ENCODE data around the gene GRIA1.

The GRIA1 gene

DNA sequence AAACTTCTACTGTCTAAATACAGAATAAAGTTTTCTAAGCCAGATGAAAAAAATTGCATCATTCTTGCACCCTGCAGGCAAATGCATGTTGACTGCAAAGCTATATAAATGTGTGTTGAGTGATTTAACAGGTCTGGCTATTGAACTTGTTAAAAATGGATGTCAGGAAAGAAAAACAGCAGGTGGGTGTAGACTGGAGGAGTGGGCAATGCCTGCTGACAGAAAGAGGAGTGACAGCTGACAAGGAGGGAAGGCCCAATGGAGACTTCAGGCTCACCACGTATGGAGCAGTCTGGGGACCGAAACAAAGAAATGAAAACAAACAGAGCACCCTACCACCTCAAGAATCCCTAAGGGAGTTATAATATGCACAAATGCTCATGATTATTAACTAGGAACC lies 127.8 kb downstream of the GRIA1 start:
- no peak for DNase-seq

DNA sequence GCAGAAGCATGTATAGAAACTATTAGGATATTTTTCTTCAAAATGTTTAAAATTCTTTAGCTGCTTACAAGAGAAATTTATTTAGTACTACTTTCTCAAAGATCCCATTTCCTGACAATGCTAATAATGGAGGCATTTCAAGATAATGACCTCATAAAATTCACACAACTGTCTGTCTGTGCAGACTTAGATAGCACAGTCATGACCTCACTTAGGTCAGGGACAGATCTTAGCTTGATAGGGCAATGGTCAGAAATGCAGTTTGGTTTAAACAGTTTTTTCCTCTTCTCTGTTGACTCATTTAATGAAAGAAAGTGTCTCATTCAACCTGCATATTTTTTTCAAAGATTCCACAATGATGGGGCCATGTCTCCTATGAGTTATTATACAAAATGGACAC lies 128.4 kb downstream of the GRIA1 start:
- no peak for DNase-seq

DNA sequence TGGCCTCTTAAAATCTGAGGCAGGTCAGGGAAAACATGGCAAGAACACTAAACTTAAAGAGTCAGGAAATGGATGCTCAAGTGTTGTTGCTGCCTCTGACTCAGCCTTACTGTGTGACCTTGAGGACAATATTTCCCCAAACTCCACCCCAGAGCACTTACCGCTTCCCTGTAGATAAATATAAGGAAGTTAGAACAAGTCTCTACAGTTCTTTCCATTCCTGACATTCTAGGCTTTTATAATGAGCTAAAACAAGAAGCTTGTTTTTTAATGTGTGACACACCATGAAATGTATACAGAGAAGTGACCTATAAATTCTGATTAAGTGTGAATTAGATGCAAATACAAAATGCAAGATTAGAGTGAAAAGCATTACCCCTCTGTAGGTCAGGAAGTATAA lies 129.3 kb downstream of the GRIA1 start:
- no peak for DNase-seq

DNA sequence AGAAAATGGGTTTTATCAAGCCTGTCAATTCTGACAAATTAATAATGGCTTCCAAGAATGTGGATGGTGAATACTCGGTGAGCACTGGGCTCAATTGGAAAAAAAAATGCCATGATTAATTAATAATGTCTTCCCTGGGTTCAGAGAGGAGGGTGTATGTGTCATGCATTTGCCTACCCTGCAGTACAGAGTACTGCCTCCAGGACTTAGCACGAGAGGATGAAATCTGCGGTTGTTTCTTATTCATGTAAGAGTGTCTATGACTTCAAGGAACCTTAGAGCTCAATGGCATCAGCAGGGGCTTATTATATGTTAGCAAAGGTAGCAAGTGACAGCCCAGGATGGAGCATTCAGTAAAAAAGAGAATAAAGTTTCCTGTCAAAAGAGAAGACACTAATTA lies 132.7 kb downstream of the GRIA1 start:
- DNase-seq = no peak

DNA sequence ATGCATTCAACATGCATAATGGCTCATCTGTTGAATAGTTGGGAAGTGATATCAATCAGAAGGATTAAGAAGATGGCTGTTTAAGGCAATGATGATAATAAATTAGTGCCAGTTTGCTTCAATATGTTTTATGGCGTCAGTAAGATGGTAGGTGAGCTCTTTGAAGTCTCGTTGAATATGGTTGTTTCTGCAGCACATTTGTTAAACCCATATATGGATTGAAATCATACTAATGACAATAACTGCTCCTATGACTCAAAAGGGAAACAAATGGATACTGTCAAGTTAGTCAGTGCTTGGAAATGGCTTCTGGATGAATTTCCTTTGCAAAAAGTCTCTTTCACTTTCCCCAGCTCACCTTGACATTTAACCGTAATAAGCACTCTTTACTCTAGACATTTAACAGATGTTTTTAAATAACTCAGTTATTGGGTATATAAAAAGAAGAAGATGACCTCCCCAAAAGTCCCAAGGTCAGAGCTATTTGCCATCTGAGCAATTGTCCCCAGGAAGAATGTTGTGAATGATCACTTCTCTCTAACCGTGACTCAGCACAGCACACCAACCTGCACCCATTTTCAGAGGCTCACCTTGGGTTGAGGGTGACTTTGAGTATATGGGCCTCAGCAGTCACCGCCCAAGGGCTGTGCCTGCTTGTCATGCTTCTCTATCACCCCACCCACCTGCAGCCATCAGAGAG lies 133.4 kb downstream of the GRIA1 start:
- no peak for DNase-seq

DNA sequence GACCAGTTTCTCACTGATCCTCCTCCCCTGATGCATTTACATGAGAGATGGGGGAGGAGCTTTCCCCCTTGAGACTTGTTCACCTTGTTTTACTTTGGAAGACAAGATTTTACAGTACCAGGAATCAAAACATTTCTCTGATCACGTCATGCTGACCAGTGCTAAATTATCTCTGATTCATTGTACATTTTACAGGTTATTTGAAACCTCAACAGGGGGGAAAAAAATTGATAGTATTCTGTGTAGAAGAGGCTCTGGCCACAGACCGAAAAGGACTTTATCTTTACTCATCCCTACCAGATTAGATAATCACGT lies 133.9 kb downstream of the GRIA1 start:
- DNase-seq = no peak

DNA sequence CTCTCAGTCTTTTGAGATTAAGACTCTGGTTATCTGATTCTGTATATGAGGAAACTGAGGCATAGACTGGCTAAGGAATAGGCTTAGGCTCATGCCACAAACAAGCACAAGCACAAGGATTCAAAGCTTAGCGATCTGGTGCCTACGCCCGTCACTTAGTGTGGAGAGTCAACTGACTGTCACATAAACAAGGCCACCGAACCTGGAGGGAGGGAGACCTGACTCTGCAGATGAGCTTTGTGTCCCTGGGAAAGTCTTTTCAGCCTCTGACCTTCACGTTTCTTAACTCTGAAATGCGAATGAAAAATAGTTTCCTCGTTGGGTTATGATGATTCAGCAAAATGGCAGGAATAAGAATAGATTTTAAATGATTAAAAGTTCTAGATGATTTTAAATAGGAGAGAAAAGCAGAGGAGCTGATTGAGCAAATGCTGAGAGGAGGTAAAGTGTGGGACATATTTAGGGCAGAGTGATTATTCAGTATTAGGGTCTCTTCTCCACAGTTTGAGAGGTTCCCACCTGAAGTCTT lies 135.4 kb downstream of the GRIA1 start:
- DNase-seq = no peak

DNA sequence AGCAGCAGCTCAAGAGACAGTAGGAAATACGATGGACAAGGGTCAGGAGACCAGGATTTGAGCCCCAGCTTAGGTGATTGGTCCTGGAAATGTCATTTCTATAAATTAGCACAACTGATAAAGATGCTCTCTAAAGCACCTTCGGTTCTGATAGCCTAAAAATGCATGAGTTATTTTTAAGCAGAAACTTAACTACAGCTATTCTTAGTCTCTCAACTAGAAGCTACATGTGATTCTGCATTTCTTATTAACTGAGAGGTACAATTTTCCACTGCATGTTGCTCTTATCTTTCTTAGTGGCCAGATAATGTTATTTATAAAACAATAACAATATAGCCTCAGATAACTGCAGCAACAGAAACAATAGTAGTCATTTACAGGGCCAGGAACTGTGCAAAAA lies 136.4 kb downstream of the GRIA1 start:
- no peak for DNase-seq

DNA sequence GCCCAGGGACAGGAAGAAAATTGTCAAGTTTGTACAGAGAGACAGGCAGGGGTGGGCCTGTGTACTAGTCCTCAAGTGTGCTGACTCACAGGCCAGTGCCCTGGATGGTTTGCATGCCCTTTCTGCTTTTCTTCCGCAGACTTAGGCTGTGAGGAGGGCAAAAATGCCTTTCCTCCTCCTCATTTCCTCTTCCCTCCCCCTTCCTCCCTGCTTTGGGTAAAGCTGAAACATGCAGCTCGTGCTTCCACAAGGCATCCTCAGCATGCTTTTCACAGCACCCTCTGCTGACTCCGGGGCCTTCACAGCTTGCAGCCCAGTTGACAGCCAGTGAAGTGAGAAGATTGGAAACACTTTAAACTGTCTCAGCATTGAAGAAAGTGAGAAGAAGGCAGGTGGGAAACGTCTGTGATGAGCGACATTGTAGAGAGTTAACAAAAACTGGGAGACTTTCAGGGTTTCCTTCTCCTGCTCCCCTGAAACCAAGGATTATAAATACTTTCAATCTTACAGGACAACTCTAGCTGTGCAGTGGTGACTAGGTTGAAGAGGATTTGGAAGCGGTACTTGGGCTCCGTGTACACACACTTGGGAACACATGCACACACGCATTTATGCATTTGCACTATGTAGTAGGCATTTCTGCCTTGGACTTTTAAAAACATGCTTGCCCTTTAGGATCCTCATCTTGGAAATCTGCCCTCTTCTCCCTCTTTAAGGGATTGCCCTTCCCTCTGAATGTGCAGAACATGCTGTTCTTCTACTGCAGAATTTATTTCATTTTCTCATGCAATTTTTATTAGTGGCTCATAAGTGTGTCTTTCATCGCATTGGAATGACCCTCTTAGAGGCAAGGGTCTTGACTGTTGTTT lies 138.8 kb downstream of the GRIA1 start:
- no peak for DNase-seq

DNA sequence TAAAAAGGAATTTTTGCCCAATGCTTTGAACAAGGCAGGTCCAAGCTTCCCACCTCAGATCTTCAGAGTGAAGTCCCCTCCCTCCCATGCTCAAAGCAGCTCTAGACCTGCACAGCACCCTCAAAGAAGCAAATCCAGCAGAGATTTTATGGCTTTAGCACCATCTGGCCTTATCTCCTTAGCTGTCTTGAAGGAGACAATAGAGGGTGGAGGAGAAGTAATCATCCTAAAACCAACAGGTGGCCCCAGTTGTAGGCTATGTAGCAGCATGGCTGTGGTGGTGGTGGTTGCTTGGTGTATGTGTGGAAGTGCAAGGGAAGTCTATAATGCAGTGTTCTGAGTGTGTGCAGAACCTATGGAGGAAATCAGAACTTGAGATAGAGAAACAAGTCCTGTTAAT lies 140.1 kb downstream of the GRIA1 start:
- no peak for DNase-seq

DNA sequence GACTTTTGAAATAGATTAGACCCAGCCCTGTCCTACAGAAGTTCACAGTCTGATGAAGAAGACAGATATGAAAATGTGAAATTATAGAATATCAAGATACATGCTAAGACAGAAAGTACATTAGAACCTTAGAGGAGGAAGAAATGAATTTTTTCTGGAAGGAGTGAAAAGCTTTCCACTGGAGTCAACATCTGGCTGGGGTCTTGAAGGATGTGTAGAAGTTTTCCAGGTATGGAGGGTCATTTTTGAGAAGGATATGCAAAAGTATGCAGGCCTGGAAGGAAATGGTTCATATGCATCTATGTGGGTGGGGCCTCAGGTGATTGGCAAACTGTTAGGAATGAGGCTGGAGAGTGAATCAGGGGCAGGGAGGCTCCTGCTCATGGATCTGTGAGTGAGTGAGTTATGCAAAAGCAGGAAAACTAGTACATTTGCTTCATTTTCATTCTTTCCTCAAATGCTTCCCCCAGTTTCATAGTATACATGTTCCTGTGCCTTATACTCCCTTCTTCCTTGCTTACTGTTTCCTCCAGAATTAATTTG lies 142.3 kb downstream of the GRIA1 start:
- DNase-seq = no peak

DNA sequence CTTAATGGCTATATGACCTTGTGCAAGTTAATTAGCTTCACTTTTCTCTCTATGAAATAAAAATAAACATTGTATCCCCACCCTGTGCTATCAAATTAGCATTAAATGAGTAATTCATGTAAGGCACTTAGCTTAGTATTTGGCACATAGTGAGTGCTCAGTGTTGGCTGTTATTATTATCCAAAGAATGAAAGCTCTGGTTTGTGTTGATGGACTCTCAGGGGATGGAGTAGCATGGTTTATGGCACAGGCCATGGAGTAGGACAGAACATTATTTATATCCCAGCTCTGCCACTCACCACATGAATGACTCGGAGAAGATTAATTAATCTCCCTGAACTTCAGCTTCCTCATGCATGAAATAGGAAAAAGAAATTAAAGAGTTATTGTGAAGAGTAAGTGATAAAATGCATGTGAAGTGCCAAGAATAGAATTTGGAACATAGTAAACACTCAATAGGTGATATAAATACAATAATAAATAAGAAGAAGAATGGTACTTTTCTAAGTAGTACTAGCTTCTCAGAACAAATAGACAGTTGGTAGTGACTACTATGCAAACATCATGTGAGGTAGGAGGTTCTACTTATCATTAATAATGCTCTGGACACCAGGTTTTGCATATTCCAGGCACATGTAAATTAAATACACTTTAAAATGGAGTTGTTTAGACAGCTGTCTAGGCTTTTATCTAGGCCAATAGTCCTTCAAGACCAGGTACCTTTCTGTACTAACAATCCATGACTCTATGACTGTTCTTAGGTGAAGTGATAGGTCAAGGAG lies 146.4 kb downstream of the GRIA1 start:
- no peak for DNase-seq

DNA sequence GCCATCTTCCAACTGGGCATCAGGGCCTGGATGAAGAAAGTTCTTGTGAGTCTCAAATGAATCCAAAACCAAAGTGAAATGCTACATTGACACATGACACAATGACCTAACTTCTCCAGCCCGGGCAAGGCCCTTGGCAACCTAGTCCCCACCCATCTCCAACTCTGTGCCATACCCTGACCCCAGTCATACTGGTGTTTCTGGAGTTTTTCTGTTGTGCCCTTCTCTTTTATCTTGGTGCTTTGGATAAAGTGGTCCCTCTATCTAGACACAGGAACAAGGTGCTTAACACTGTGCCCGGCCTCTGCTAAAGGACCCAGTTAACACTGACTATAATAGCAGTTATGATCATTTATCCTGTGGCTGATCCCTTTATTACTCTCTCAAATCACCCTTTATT lies 149.8 kb downstream of the GRIA1 start:
- DNase-seq = no peak

DNA sequence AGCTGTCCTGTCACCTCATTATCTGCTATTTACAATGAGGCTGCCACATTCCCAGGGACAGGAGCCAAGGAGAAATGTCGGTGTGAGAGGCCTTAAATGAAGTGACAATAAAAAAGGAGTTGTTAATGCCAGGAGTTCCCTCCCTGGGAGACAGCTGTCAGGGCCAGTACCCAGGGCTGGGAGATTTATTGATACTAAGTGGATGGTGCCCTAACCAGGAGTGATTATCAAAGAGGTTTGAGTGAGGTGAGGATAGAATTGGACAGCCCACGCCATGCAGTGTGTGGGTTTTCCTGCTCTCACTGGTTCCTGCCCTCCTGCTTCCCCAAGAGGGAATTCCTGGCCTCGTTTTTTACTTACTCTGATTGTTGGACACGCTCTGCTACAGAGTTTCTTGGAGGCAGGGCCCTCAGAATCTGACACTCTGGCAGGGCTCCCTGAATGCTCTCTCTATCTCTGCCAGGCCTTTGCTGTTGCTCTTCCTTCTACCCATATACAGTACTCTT lies 150.8 kb downstream of the GRIA1 start:
- DNase-seq = peak; percentile 33

DNA sequence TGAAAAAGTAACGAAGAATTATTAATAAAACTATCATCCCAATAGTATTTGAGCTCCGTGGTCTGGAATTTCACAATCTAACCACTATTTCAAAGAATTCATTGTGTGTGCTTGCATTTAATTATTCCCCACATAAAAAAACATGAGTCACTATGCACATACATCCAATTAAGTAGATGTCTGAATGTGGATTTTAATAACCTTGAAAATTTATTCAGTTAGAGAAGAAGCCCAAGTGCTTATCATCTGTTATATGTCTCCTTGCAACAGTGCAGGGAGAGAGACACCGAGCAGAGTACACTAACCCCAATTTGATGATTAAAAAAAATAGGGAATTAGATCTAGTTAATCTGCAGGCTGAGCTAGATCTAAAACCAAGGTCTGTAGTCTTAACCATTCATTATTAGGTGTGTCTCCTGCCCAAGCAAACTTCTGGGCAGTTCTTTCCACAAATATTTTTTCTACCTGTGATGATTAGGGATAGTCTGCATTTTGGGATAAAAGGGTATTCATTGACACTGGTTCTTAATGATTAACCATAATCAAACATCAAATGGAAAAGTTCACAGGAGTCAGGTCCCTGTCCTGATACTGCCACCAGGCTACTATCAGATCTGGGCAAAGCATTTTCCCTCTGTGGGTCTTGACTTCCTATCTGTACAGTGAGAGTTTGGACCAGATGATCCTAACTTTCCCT lies 164.2 kb downstream of the GRIA1 start:
- no peak for DNase-seq

DNA sequence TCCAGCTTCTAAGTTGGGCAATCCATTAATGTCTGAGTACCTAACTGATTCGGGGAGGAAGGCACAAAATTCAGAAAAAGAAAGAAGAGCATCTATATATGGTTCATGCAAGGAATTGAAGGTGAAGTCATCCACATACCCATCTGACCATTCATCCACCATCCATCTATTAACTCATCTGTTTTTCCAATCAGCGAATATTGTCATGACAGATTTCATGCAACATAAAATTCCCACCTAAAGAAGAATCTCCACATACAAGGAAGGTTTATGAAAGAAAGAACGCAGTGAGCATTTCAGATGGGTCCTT lies 164.7 kb downstream of the GRIA1 start:
- no peak for DNase-seq

DNA sequence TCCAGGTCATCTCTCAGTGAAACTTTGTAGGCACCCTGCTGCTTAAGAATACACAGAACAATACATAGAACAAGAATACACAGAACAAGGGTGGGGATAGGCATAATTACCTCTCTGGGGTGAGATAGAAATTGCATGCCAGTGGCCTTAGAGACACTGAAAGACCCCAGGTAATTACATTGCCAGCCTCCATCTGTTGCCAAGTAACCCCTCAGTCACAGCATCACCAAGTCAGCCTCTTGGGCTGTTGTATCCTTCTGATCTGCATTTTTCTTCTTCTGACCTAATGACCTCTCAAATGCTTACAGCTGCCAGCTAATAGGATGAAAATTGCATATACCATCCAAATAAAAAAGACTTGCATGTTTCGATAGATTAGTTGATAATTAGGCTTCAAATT lies 167.7 kb downstream of the GRIA1 start:
- DNase-seq = no peak

DNA sequence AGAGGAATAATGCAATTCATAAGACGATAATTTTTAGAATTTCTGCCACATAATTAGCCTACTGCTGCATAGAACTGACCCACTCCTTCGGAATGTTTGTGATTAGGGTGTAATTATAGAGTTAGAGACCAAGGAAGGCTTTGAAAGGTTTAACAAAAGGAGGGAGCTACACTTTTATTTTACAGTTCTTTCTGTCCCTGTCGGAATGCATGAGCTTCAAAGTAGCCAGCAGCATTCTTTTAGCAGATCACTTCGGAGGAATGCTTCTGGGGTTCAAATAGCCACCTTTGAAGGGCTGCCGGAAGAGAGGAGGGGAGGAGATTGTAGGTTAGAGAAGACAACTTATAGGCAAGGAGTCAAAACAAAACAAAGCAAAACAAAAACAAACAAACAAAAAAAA lies 168.1 kb downstream of the GRIA1 start:
- DNase-seq = no peak

DNA sequence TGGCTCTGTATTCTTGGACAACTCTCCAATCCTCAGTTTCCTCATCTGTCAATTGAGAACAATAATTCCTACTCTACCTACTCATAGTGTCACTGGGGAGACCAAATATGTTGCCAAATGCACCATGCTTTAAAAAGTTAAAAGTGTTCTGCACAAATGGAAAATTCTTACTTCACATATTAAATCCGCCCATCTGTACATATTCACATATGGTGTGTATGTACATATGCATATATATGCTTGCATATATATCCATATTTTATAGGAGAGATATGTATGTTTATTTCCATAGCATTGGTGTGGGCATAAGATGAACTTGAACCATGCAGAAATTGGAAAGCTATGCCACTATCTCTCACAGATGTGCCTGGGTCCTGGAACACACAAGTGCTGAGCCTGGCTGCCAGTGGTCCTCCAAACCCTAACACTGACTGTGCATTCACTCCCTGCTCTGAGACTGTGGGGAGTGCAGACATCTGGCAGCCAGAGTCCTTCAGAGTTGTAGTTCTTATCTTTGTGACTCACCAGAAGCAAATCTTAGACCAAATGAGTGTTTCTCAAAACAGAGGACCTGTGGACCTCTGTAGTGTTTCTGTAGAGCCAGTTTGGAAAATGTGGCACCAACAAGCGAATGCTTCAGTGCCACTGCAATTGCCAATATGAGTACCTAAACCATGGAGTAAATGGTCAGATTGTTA lies 168.7 kb downstream of the GRIA1 start:
- DNase-seq = no peak

DNA sequence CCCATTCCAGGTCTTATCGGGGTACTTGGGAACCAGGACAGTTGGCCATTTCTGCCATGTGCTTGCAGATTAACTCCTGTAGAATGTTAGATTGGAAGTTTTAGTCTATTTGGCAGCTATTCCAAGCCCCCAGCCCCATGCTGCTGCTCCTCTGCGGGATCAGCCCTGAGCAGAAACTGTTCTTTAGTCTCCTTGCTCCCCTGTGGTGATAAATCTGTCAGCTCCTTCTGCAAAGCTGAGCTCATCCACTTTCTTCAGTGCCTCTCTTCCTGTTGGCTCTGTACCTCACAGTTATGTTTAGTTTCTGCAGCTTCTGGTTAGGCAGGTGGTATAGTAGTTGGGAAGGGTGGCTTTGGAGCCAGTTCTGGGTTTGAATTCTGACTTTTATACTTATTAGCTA lies 170.4 kb downstream of the GRIA1 start:
- DNase-seq = no peak

DNA sequence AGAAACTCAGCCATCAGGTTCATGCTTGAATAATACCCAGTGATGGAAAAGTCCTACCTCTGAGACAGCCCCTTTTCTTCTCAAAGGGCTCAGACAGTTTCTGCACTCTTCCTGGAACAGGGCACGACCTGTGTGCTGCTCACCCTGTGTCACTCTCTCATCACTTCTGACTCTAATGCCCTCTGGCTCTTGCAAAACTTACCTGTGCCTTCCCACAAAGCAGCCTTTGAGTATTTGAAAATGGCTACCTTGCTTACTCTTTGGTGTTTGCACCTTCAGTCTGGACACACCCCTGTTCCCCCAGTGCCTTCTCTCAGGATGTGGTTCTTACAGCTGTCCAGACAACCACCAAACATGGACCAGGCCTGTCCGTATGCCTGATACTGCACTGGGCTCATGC lies 171.4 kb downstream of the GRIA1 start:
- no peak for DNase-seq

DNA sequence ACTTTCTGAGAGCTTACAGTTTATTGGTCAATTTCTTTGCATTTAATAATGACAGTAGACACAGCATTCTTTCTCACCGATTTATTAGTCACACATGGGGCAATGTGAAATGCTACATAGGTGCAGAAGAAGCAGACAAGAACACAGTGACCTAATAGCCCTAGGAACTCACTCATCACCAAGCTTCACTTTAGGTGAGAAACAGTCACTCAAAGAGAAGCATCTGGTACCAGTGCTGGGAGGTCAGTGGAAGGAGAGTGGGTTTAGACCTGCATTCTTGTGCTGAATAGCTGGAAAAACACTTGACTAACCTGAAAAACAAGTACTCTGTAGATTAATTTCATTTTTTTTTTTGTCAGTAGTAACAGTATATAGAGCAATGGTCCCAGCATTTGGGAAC lies 179.6 kb downstream of the GRIA1 start:
- no peak for DNase-seq

Measured in left hindlimb (tissue), 1 donor.